Hepatocyte (in vitro differentiated cells): ENCODE results near the gene CA5B. TPM values are rescaled to one million over a fixed set of nuclear protein-coding genes. Genes with fewer than 3 reads are reported as not detected.
"Not testable (repeated sequence)": the region's sequence is repeated elsewhere in the genome, so short reads cannot be mapped to it uniquely, and the experiment has no call there.

Experiments used
- DNase-seq: peaks from one replicate; pipeline ENCODE4 v3.0.0-alpha.2; 2016; ENCODE audit warnings: low spot score
- H2AFZ ChIP-seq: fragments of 200-600 bp; sonication (generic); 2 replicates; pipeline ENCODE4 v1.6.0; 2016; ENCODE audit warnings: antibody characterized with exemption, mild to moderate bottlenecking
- H3K27ac ChIP-seq: fragments of 200-600 bp; sonication (generic); 2 replicates; pipeline ENCODE4 v1.5.1; 2016; ENCODE audit warnings: mild to moderate bottlenecking
- H3K27me3 ChIP-seq: fragments of 200-600 bp; sonication (generic); 2 replicates; pipeline ENCODE4 v1.6.1; 2016
- H3K36me3 ChIP-seq: fragments of 200-600 bp; sonication (generic); replicated peaks from 2 replicates; pipeline ENCODE4 v1.5.1; 2016; ENCODE audit warnings: low read depth; ENCODE audit not compliant: insufficient read depth
- H3K4me1 ChIP-seq: fragments of 200-600 bp; sonication (generic); 2 replicates; pipeline ENCODE4 v1.5.1; 2016; ENCODE audit warnings: mild to moderate bottlenecking, moderate library complexity; ENCODE audit not compliant: insufficient read depth
- H3K4me2 ChIP-seq: fragments of 200-600 bp; sonication (generic); 2 replicates; pipeline ENCODE4 v1.6.0; 2016
- H3K4me3 ChIP-seq: fragments of 200-600 bp; sonication (generic); 2 replicates; pipeline ENCODE4 v1.5.1; 2016; ENCODE audit warnings: mild to moderate bottlenecking
- H3K79me2 ChIP-seq: fragments of 200-600 bp; sonication (generic); 2 replicates; pipeline ENCODE4 v1.6.0; 2017; ENCODE audit warnings: mild to moderate bottlenecking
- H3K9me2 ChIP-seq: fragments of 200-600 bp; sonication (generic); replicated peaks from 2 replicates; pipeline ENCODE4 v1.6.0; 2017; ENCODE audit warnings: mild to moderate bottlenecking; ENCODE audit not compliant: insufficient read depth
- H3K9me3 ChIP-seq: fragments of 200-600 bp; sonication (generic); 2 replicates; pipeline ENCODE4 v1.5.1; 2016; ENCODE audit warnings: low read depth, mild to moderate bottlenecking
- H4K20me1 ChIP-seq: fragments of 200-600 bp; sonication (generic); 2 replicates; pipeline ENCODE4 v1.6.0; 2016; ENCODE audit warnings: mild to moderate bottlenecking; ENCODE audit not compliant: insufficient read depth, poor library complexity, severe bottlenecking
- CTCF ChIP-seq: fragments of 200-600 bp; sonication (generic); IDR thresholded peaks from 2 replicates; pipeline ENCODE4 v1.5.1; 2016; ENCODE audit warnings: antibody characterized with exemption, mild to moderate bottlenecking; ENCODE audit not compliant: poor library complexity
- EZH2 ChIP-seq: fragments of 200-600 bp; sonication (generic); IDR thresholded peaks from 2 replicates; pipeline ENCODE4 v1.6.1; 2016; ENCODE audit warnings: antibody characterized with exemption, mild to moderate bottlenecking, borderline replicate concordance
- EZH2phosphoT487 ChIP-seq: fragments of 200-600 bp; sonication (generic); IDR thresholded peaks from one replicate; pipeline ENCODE4 v1.6.1; 2018; ENCODE audit warnings: antibody characterized with exemption, mild to moderate bottlenecking, low read depth, moderate library complexity; ENCODE audit not compliant: unreplicated experiment, severe bottlenecking
- WGBS: methylation state at CpG from one replicate; pipeline ENCODE4 v1.1.6; 2016; ENCODE audit warnings: low lambda C conversion rate; ENCODE audit errors: missing lambda C conversion rate; 5-methylcytosine and 5-hydroxymethylcytosine counted together
- polyA plus RNA-seq: library from polyadenylated mRNA; unstranded; fragments of >200 nt; fragmentation: Nextera tagmentation; extraction: Ambion mirVana; gene quantifications from 2 replicates; pipeline ENCODE4 v1.2.1, GENCODE V29; 2016
- total RNA-seq: library from RNA; depleted of rRNA; stranded (reverse); fragments of >200 nt; gene quantifications from 2 replicates; pipeline ENCODE4 v1.2.3, GENCODE V29; 2014

Gene CA5B
- total and polyA plus RNA-seq, 2 experiments from 2014 or later, result 6.8 to 11.1 TPM

- Histone ChIP-seq H3K4me1 (no peaks in the 10 kb centered on the region), H4K20me1 (no peaks in the 10 kb centered on the region), H3K27me3 (no peaks in the 10 kb centered on the region), H3K9me2 (no peaks in the 10 kb centered on the region), H3K36me3 (no peaks in the 10 kb centered on the region), H3K27ac (no peak overlapping the region), H3K9me3 (no peaks in the 10 kb centered on the region), H3K4me2 (no peak overlapping the region), H2AFZ (no peak overlapping the region), H3K79me2 (no peaks in the 10 kb centered on the region), H3K4me3 (no peak overlapping the region)
- WGBS, result 52% methylated on average over 5 of the region's 5 CpGs
- no peak for DNase-seq
- TF ChIP-seq CTCF (no peak), EZH2phosphoT487 (no peak), EZH2 (no peak)
Observed at GRCh38 chrX:15825936-15826335, 87.9 kb downstream of the CA5B start.

- Histone ChIP-seq H3K27me3 (no peaks in the 10 kb centered on the region), H3K79me2 (no peaks in the 10 kb centered on the region), H2AFZ (no peak overlapping the region), H3K4me2 (no peak overlapping the region), H4K20me1 (no peaks in the 10 kb centered on the region), H3K9me2 (no peaks in the 10 kb centered on the region), H3K4me1 (no peaks in the 10 kb centered on the region), H3K9me3 (no peaks in the 10 kb centered on the region), H3K36me3 (no peaks in the 10 kb centered on the region), H3K27ac (no peak overlapping the region), H3K4me3 (no peak overlapping the region)
- TF ChIP-seq EZH2 (no peak), CTCF (no peak), EZH2phosphoT487 (no peak)
- DNase-seq, result no peak
- WGBS, result 86% methylated on average over 1 of the region's 1 CpG
Observed at GRCh38 chrX:15829217-15829616, 91.1 kb downstream of the CA5B start.

- not testable (repeated sequence) for H3K27ac ChIP-seq, H3K9me3 ChIP-seq, H2AFZ ChIP-seq, H3K9me2 ChIP-seq, H3K79me2 ChIP-seq, H3K27me3 ChIP-seq, H3K4me1 ChIP-seq, DNase-seq, H3K36me3 ChIP-seq, H3K4me2 ChIP-seq, H3K4me3 ChIP-seq, H4K20me1 ChIP-seq
- 57% methylated on average over 1 of the region's 2 CpGs for WGBS
Observed at GRCh38 chrX:15831347-15831746, 93.3 kb downstream of the CA5B start.

- DNase-seq, result no peak
- Histone ChIP-seq H3K36me3 (no peaks in the 10 kb centered on the region), H3K4me2 (no peak overlapping the region), H4K20me1 (no peaks in the 10 kb centered on the region), H3K9me3 (no peaks in the 10 kb centered on the region), H3K27me3 (no peaks in the 10 kb centered on the region), H3K27ac (no peak overlapping the region), H2AFZ (no peak overlapping the region), H3K9me2 (no peaks in the 10 kb centered on the region), H3K4me3 (no peak overlapping the region), H3K4me1 (peaks cover 6% of the 10 kb centered on the region), H3K79me2 (peaks cover 2% of the 10 kb centered on the region)
- 91% methylated on average over 3 of the region's 3 CpGs for WGBS
- TF ChIP-seq CTCF, result no peak
- TF ChIP-seq EZH2phosphoT487, result no peak
- TF ChIP-seq EZH2, result no peak
Observed at GRCh38 chrX:15834053-15834452, 96.0 kb downstream of the CA5B start.
